ENCODE results near the gene ELMO2.

Gene ELMO2

GRCh38 chr20:46352370-46352938 is 54.0 kb downstream of the ELMO2 start:
- no peak for DNase-seq (ENCODE audit: low spot score)

GRCh38 chr20:46351357-46352058 is 54.9 kb downstream of the ELMO2 start:
- no peak for DNase-seq (ENCODE audit: low spot score)

- no peak for DNase-seq (ENCODE audit: low spot score)
These were observed 55.5 kb downstream of the ELMO2 start for GRCh38 chr20:46350986-46351267.

- DNase-seq (ENCODE audit: low spot score) = no peak
These were observed 56.0 kb downstream of the ELMO2 start for GRCh38 chr20:46350201-46350985.

GRCh38 chr20:46349742-46350056 is 56.7 kb downstream of the ELMO2 start:
- DNase-seq (ENCODE audit: low spot score) = no peak

- peak; percentile 85 for DNase-seq (ENCODE audit: low spot score)
These were observed 57.2 kb downstream of the ELMO2 start for GRCh38 chr20:46349035-46349741.

GRCh38 chr20:46347841-46348803 is 58.3 kb downstream of the ELMO2 start:
- no peak for DNase-seq (ENCODE audit: low spot score)

GRCh38 chr20:46346770-46347169 is 59.6 kb downstream of the ELMO2 start:
- DNase-seq (ENCODE audit: low spot score) = no peak

GRCh38 chr20:46344488-46345162 is 61.8 kb downstream of the ELMO2 start:
- no peak for DNase-seq (ENCODE audit: low spot score)

- DNase-seq (ENCODE audit: low spot score) = no peak
These were observed 62.4 kb downstream of the ELMO2 start for GRCh38 chr20:46343975-46344357.

- DNase-seq (ENCODE audit: low spot score) = no peak
These were observed 63.0 kb downstream of the ELMO2 start for GRCh38 chr20:46343348-46343974.

GRCh38 chr20:46342451-46343347 is 63.7 kb downstream of the ELMO2 start:
- DNase-seq (ENCODE audit: low spot score) = no peak

GRCh38 chr20:46342010-46342378 is 64.4 kb downstream of the ELMO2 start:
- no peak for DNase-seq (ENCODE audit: low spot score)

GRCh38 chr20:46341074-46342009 is 65.1 kb downstream of the ELMO2 start:
- DNase-seq (ENCODE audit: low spot score) = no peak

GRCh38 chr20:46339037-46339436 is 67.4 kb downstream of the ELMO2 start:
- no peak for DNase-seq (ENCODE audit: low spot score)

GRCh38 chr20:46336735-46337134 is 69.7 kb downstream of the ELMO2 start:
- DNase-seq (ENCODE audit: low spot score) = no peak

- no peak for DNase-seq (ENCODE audit: low spot score)
These were observed 72.0 kb downstream of the ELMO2 start for GRCh38 chr20:46334303-46334904.
